Large intestine (tissue), 3 donors: ENCODE results near the gene H1-8. TPM values are rescaled to one million over a fixed set of nuclear protein-coding genes. Genes with fewer than 3 reads are reported as not detected.

Experiments
- DNase-seq, 2 donors: peaks; one replicate each; pipeline versions ENCODE4 v3.0.0 to v3.0.0-alpha.2; 2013
- H3K27ac ChIP-seq: one replicate; pipeline ENCODE4 v1.5.1; 2013; ENCODE audit warnings: low read length
- H3K27me3 ChIP-seq: 2 replicates; pipeline ENCODE4 v1.6.1; 2013; ENCODE audit warnings: low read length; ENCODE audit not compliant: control insufficient read depth, insufficient read depth
- H3K36me3 ChIP-seq: 2 replicates; pipeline ENCODE4 v1.6.1; 2013; ENCODE audit warnings: low read length; ENCODE audit not compliant: control insufficient read depth, insufficient read depth
- H3K4me1 ChIP-seq: one replicate; pipeline ENCODE4 v1.6.1; 2013; ENCODE audit warnings: low read length; ENCODE audit not compliant: control insufficient read depth, insufficient read depth
- H3K4me3 ChIP-seq: one replicate; pipeline ENCODE4 v1.5.1; 2013; ENCODE audit warnings: low read length
- H3K9me3 ChIP-seq: one replicate; pipeline ENCODE4 v1.6.1; 2013; ENCODE audit warnings: mild to moderate bottlenecking, low read depth, low read length, moderate library complexity; ENCODE audit not compliant: control insufficient read depth
- WGBS: methylation state at CpG from one replicate; pipeline ENCODE4 v1.1.5; 2013; ENCODE audit warnings: low lambda C conversion rate; ENCODE audit not compliant: insufficient coverage; 5-methylcytosine and 5-hydroxymethylcytosine counted together
- polyA plus RNA-seq: library from polyadenylated mRNA; unstranded; fragments of 120-200 nt; gene quantifications from one replicate; pipeline ENCODE4 v1.2.1, GENCODE V29; 2013

The H1-8 gene
- polyA plus RNA-seq, 1 donor: not detected

DNA sequence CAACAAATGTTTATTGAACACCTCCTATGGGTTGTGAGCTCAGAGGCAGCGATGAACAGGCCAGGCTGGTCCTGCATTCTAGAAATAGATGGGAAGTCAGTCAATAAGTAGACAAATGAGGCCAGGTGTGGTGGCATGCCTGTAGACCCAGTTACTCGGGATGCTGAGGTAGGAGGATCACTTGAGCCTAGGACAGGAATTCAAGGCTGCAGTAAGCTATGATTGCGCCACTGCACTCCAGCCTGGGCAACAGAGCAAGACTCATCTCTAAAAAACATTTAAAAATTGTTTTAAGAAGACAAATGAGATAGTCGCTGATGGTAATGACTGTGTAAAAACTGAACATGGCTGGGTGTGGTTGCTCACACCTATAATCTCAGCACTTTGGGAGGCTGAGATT is 18.9 kb upstream of the H1-8 start:
- Histone ChIP-seq H3K4me1 (no peaks in the 10 kb centered on the region), H3K36me3 (peaks cover 8% of the 10 kb centered on the region), H3K27me3 (no peaks in the 10 kb centered on the region), H3K4me3 (no peak overlapping the region), H3K27ac (no peak overlapping the region), H3K9me3 (no peaks in the 10 kb centered on the region)
- DNase-seq: no peak
- WGBS: 100% methylated on average over 1 of the region's 4 CpGs

DNA sequence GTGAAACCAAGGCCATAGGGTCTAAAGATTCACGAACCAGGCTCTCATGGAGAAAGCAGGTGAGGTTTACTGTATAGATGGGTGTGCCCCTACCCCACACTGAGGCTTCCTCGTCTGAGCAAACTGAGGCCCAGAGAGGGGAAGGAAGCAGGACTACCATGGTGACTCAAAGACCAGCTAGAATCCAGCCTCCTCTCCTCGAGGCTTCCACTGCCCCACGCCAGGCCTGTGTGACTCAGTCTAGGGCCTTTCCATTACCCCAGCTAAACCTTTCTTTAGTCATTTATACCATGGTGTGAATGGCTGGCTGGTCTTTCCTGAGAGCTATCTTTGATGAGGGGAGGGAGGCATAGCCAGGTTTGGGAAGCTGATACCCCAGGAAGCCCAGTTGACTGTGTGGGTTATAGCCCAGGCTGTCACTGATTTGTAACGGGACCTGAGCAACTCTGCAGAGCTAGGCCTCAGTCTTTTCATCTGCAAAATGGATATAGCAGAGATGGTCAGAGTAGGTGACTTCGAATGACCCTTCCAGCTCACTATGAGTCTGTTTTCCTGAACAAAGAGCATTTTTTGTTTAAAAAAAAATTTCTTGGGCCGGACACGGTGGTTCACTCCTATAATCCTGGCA is 17.5 kb upstream of the H1-8 start:
- no peaks in the 10 kb centered on the region for H3K27me3 ChIP-seq
- no CpG with 5 or more reads among the region's 8 CpGs for WGBS
- no peak for DNase-seq
- H3K36me3 ChIP-seq: no peaks in the 10 kb centered on the region
- no peaks in the 10 kb centered on the region for H3K9me3 ChIP-seq
- no peak overlapping the region for H3K27ac ChIP-seq
- H3K4me3 ChIP-seq: no peak overlapping the region
- H3K4me1 ChIP-seq: no peaks in the 10 kb centered on the region

DNA sequence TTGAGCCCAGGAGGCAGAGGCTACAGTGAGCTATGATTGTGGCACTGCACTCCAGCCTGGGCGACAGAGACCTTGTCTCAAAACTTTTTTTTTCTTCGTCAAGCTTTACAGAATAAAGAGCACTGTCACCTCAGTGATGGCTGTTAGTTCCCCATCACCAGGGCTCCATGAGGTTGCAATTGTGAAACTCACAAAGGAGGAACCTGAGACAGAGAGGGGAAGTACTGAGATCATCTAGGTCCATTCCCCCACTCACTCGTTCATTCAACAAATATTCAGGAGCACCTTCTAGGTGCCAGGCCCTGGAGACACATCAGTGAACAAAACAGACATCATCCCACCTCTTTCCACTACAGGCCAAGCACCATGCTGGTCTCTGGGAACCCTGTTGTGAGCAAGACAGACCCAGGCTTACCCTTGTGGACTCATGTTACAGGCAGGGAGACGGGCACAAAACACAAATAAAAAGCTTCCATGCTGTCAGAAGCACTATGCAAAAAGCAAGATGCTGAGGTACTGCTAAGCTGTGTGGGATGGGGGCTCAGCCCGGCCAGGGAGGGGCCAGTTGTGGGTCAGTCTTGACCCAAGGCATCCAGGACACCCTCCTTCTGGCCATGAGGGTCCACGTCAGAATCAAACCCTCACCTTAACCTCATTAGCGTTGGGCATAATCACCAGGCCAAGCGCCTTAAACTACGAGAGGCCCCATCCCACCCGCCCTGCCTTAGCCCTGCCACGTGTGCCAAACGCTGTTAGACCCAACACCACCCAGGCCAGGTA is 16.7 kb upstream of the H1-8 start:
- no CpG with 5 or more reads among the region's 12 CpGs for WGBS
- H3K27me3 ChIP-seq: no peaks in the 10 kb centered on the region
- DNase-seq: no peak
- H3K27ac ChIP-seq: no peak overlapping the region
- no peak overlapping the region for H3K4me3 ChIP-seq
- H3K4me1 ChIP-seq: no peaks in the 10 kb centered on the region
- H3K9me3 ChIP-seq: no peaks in the 10 kb centered on the region
- H3K36me3 ChIP-seq: no peaks in the 10 kb centered on the region

DNA sequence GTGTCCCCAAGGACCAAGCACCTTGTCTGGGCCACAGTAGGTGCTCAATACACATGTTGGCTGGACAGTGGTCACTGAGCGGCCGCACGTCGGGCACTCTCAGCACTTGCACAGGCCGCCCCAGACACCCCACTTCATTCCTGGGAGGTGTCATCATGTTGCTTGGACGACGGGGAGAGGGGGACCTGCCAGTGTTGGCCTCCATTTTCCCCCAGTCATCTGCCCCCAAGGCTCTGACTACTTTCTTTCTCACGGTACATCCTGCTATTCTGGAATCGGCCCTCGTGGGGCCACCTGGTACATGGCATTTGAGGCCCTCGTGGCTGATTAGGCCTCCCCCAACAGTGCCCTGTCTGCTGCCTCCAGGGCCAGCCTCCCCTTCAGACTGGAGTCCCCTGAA is 15.7 kb upstream of the H1-8 start:
- H3K4me3 ChIP-seq: no peak overlapping the region
- H3K9me3 ChIP-seq: no peaks in the 10 kb centered on the region
- no peaks in the 10 kb centered on the region for H3K27me3 ChIP-seq
- no CpG with 5 or more reads among the region's 11 CpGs for WGBS
- H3K4me1 ChIP-seq: no peaks in the 10 kb centered on the region
- no peak overlapping the region for H3K27ac ChIP-seq
- no peaks in the 10 kb centered on the region for H3K36me3 ChIP-seq
- no peak for DNase-seq

DNA sequence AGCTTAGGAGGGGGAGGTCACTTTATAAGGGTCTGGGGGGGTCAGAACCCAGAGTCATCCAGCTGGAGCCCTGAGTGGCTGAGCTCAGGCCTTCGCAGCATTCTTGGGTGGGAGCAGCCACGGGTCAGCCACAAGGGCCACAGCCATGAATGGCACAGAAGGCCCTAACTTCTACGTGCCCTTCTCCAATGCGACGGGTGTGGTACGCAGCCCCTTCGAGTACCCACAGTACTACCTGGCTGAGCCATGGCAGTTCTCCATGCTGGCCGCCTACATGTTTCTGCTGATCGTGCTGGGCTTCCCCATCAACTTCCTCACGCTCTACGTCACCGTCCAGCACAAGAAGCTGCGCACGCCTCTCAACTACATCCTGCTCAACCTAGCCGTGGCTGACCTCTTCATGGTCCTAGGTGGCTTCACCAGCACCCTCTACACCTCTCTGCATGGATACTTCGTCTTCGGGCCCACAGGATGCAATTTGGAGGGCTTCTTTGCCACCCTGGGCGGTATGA is 14.3 kb upstream of the H1-8 start, which contains the start of gene RHO:
RHO (plus strand) TSS at position 51 of the 512 bp plus-strand sequence; CDS start at position 146, 95 bp downstream.
- no peak for DNase-seq
- Histone ChIP-seq H3K4me3 (no peak within 1 kb of the TSS), H3K27ac (no peak within 1 kb of the TSS), H3K9me3 (no peaks in the 10 kb centered on the region), H3K27me3 (no peaks in the 10 kb centered on the region), H3K36me3 (no peaks in the 10 kb centered on the region), H3K4me1 (no peaks in the 10 kb centered on the region)
- no CpG with 5 or more reads among the region's 18 CpGs for WGBS

DNA sequence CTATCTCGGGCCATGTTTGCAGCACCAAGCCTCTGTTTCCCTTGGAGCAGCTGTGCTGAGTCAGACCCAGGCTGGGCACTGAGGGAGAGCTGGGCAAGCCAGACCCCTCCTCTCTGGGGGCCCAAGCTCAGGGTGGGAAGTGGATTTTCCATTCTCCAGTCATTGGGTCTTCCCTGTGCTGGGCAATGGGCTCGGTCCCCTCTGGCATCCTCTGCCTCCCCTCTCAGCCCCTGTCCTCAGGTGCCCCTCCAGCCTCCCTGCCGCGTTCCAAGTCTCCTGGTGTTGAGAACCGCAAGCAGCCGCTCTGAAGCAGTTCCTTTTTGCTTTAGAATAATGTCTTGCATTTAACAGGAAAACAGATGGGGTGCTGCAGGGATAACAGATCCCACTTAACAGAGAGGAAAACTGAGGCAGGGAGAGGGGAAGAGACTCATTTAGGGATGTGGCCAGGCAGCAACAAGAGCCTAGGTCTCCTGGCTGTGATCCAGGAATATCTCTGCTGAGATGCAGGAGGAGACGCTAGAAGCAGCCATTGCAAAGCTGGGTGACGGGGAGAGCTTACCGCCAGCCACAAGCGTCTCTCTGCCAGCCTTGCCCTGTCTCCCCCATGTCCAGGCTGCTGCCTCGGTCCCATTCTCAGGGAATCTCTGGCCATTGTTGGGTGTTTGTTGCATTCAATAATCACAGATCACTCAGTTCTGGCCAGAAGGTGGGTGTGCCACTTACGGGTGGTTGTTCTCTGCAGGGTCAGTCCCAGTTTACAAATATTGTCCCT is 13.4 kb upstream of the H1-8 start:
- H3K36me3 ChIP-seq: no peaks in the 10 kb centered on the region
- H3K9me3 ChIP-seq: no peaks in the 10 kb centered on the region
- no peak overlapping the region for H3K27ac ChIP-seq
- H3K4me3 ChIP-seq: no peak overlapping the region
- H3K4me1 ChIP-seq: no peaks in the 10 kb centered on the region
- no peak for DNase-seq
- 80% methylated on average over 1 of the region's 12 CpGs for WGBS
- no peaks in the 10 kb centered on the region for H3K27me3 ChIP-seq

DNA sequence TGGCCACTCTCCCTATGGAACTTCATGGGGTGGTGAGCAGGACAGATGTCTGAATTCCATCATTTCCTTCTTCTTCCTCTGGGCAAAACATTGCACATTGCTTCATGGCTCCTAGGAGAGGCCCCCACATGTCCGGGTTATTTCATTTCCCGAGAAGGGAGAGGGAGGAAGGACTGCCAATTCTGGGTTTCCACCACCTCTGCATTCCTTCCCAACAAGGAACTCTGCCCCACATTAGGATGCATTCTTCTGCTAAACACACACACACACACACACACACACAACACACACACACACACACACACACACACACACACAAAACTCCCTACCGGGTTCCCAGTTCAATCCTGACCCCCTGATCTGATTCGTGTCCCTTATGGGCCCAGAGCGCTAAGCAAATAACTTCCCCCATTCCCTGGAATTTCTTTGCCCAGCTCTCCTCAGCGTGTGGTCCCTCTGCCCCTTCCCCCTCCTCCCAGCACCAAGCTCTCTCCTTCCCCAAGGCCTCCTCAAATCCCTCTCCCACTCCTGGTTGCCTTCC is 12.7 kb upstream of the H1-8 start:
- H3K27me3 ChIP-seq: no peaks in the 10 kb centered on the region
- no peaks in the 10 kb centered on the region for H3K4me1 ChIP-seq
- no peaks in the 10 kb centered on the region for H3K36me3 ChIP-seq
- WGBS: no CpG with 5 or more reads among the region's 6 CpGs
- H3K4me3 ChIP-seq: no peak overlapping the region
- H3K27ac ChIP-seq: no peak overlapping the region
- DNase-seq: no peak
- no peaks in the 10 kb centered on the region for H3K9me3 ChIP-seq

DNA sequence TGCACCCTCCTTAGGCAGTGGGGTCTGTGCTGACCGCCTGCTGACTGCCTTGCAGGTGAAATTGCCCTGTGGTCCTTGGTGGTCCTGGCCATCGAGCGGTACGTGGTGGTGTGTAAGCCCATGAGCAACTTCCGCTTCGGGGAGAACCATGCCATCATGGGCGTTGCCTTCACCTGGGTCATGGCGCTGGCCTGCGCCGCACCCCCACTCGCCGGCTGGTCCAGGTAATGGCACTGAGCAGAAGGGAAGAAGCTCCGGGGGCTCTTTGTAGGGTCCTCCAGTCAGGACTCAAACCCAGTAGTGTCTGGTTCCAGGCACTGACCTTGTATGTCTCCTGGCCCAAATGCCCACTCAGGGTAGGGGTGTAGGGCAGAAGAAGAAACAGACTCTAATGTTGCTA is 12.2 kb upstream of the H1-8 start:
- Histone ChIP-seq H3K27ac (no peak overlapping the region), H3K4me3 (no peak overlapping the region), H3K9me3 (no peaks in the 10 kb centered on the region), H3K36me3 (no peaks in the 10 kb centered on the region), H3K27me3 (no peaks in the 10 kb centered on the region), H3K4me1 (no peaks in the 10 kb centered on the region)
- WGBS: no CpG with 5 or more reads among the region's 13 CpGs
- no peak for DNase-seq

DNA sequence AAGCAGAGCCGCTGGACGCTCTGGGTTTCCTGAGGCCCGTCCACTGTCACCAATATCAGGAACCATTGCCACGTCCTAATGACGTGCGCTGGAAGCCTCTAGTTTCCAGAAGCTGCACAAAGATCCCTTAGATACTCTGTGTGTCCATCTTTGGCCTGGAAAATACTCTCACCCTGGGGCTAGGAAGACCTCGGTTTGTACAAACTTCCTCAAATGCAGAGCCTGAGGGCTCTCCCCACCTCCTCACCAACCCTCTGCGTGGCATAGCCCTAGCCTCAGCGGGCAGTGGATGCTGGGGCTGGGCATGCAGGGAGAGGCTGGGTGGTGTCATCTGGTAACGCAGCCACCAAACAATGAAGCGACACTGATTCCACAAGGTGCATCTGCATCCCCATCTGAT is 11.3 kb upstream of the H1-8 start:
- no CpG with 5 or more reads among the region's 11 CpGs for WGBS
- H3K36me3 ChIP-seq: no peaks in the 10 kb centered on the region
- no peak for DNase-seq
- no peaks in the 10 kb centered on the region for H3K4me1 ChIP-seq
- no peaks in the 10 kb centered on the region for H3K27me3 ChIP-seq
- no peak overlapping the region for H3K4me3 ChIP-seq
- no peak overlapping the region for H3K27ac ChIP-seq
- H3K9me3 ChIP-seq: no peaks in the 10 kb centered on the region

DNA sequence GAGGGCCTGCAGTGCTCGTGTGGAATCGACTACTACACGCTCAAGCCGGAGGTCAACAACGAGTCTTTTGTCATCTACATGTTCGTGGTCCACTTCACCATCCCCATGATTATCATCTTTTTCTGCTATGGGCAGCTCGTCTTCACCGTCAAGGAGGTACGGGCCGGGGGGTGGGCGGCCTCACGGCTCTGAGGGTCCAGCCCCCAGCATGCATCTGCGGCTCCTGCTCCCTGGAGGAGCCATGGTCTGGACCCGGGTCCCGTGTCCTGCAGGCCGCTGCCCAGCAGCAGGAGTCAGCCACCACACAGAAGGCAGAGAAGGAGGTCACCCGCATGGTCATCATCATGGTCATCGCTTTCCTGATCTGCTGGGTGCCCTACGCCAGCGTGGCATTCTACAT is 10.7 kb upstream of the H1-8 start:
- Histone ChIP-seq H3K9me3 (no peaks in the 10 kb centered on the region), H3K4me3 (no peak overlapping the region), H3K4me1 (no peaks in the 10 kb centered on the region), H3K27ac (no peak overlapping the region), H3K27me3 (no peaks in the 10 kb centered on the region), H3K36me3 (no peaks in the 10 kb centered on the region)
- DNase-seq: no peak
- no CpG with 5 or more reads among the region's 20 CpGs for WGBS
